CD1c-positive myeloid dendritic cell (primary cell): Measurements from ENCODE around the gene RAB5A.
A peak's percentile ranks its signal among the peaks of the same experiment; 100 is the strongest.
"Not testable (repeated sequence)": the region's sequence is repeated elsewhere in the genome, so short reads cannot be mapped to it uniquely, and the experiment has no call there.

Experiments used
- DNase-seq: peaks from one replicate; pipeline ENCODE4 v3.0.0-alpha.2; 2016; ENCODE audit errors: extremely low spot score

Gene RAB5A

GRCh38 chr3:19947549-19948225 is 790 bp downstream of the RAB5A start:
- peak; percentile 57 for DNase-seq

GRCh38 chr3:19948226-19948591 is 1.3 kb downstream of the RAB5A start:
- DNase-seq: no peak

- DNase-seq: no peak
Measured at GRCh38 chr3:19950316-19950715, 3.4 kb downstream of the RAB5A start.

GRCh38 chr3:19954676-19955075 is 7.8 kb downstream of the RAB5A start:
- DNase-seq: no peak

GRCh38 chr3:19957354-19957753 is 10.5 kb downstream of the RAB5A start:
- not testable (repeated sequence) for DNase-seq

- DNase-seq: no peak
Measured at GRCh38 chr3:19959505-19959904, 12.6 kb downstream of the RAB5A start.

GRCh38 chr3:19960696-19961095 is 13.8 kb downstream of the RAB5A start:
- DNase-seq: no peak

- no peak for DNase-seq
Measured at GRCh38 chr3:19961960-19962359, 15.1 kb downstream of the RAB5A start.

GRCh38 chr3:19967208-19967607 is 20.3 kb downstream of the RAB5A start:
- DNase-seq: no peak

GRCh38 chr3:19967812-19968211 is 20.9 kb downstream of the RAB5A start:
- DNase-seq: no peak

GRCh38 chr3:19970327-19970726 is 23.4 kb downstream of the RAB5A start:
- DNase-seq: no peak

GRCh38 chr3:19972054-19972453 is 25.2 kb downstream of the RAB5A start:
- DNase-seq: no peak

GRCh38 chr3:19988904-19989303 is 42.0 kb downstream of the RAB5A start:
- DNase-seq: not testable (repeated sequence)

GRCh38 chr3:19994796-19995195 is 47.9 kb downstream of the RAB5A start:
- DNase-seq: no peak

GRCh38 chr3:19997502-19997901 is 50.6 kb downstream of the RAB5A start:
- DNase-seq: no peak

- DNase-seq: no peak
Measured at GRCh38 chr3:20001932-20002331, 55.0 kb downstream of the RAB5A start.

- no peak for DNase-seq
Measured at GRCh38 chr3:20007960-20008359, 61.1 kb downstream of the RAB5A start.

GRCh38 chr3:20008646-20009045 is 61.7 kb downstream of the RAB5A start:
- no peak for DNase-seq

- no peak for DNase-seq
Measured at GRCh38 chr3:20012164-20012563, 65.3 kb downstream of the RAB5A start, which contains the start of gene PP2D1. PP2D1 (minus strand) TSS chr3:20012264; CDS start chr3:20012072, 192 bp downstream.

- no peak for DNase-seq
Measured at GRCh38 chr3:20013396-20013795, 66.5 kb downstream of the RAB5A start.

GRCh38 chr3:20015525-20015924 is 68.6 kb downstream of the RAB5A start:
- DNase-seq: no peak

GRCh38 chr3:20016076-20016475 is 69.2 kb downstream of the RAB5A start:
- not testable (repeated sequence) for DNase-seq

GRCh38 chr3:20022954-20023622 is 76.2 kb downstream of the RAB5A start:
- no peak for DNase-seq
